ENCODE data around the gene DDX10.
"Not testable (repeated sequence)": the region's sequence is repeated elsewhere in the genome, so short reads cannot be mapped to it uniquely, and the experiment has no call there.

The DDX10 gene

DNA sequence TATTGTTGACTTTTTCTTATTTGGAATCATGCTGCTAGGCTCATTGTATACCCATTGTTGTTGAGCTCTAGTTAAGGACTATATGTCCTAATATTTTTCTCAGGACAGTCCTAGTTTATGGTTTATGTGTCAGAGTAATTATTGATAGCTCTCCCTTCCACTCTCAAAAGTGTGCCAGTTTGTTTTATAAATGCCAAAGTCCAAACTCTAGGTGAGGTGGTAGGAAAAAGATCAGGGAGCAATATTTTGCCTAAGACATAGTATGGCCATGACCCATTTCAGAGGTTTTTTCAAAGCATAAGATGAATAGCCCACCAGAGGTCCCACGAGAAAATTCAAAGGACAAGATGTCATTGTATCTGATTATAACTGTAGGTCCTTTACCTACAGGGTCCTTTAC is 20.9 kb upstream of the DDX10 start:
- Mint-ChIP-seq H3K36me3 (no peaks in the 10 kb centered on the region), H3K4me3 (no peak overlapping the region), H3K9me3 (no peaks in the 10 kb centered on the region), H3K27ac (no peak overlapping the region), H3K27me3 (peaks cover 7% of the 10 kb centered on the region), H3K4me1 (no peaks in the 10 kb centered on the region)
- ATAC-seq: no peak

GRCh38 chr11:108645970-108646369 is 18.9 kb upstream of the DDX10 start:
- peaks cover 4% of the 10 kb centered on the region for H3K27me3 Mint-ChIP-seq
- H3K4me1 Mint-ChIP-seq: no peaks in the 10 kb centered on the region
- H3K27ac Mint-ChIP-seq: no peak overlapping the region
- H3K36me3 Mint-ChIP-seq: no peaks in the 10 kb centered on the region
- H3K9me3 Mint-ChIP-seq: no peaks in the 10 kb centered on the region
- H3K4me3 Mint-ChIP-seq: no peak overlapping the region
- ATAC-seq: no peak

DNA sequence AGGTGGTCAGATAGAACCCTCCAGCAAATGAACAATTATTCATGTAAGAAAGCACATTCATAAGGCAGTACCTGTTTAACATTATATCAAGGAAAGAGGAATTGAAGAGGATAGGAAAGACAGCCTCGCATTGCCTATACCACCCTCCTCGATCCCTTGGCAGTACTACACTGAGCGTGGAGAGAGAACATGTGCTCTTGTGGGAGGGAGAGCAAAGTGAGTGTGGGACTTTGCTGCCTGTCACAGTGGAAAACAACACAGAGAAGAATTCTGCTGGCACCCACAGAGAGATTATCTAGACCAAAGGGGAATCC is 17.5 kb upstream of the DDX10 start:
- Mint-ChIP-seq H3K27me3 (no peaks in the 10 kb centered on the region), H3K36me3 (no peaks in the 10 kb centered on the region)
- ATAC-seq: no peak

GRCh38 chr11:108647701-108648527 is 17.0 kb upstream of the DDX10 start:
- Mint-ChIP-seq H3K4me1 (no peaks in the 10 kb centered on the region), H3K9me3 (peaks cover 4% of the 10 kb centered on the region), H3K4me3 (no peak overlapping the region), H3K36me3 (peaks cover 3% of the 10 kb centered on the region), H3K27me3 (no peaks in the 10 kb centered on the region), H3K27ac (no peak overlapping the region)
- ATAC-seq: peak; percentile 73

More for the DNA sequence above, 17.5 kb upstream of the DDX10 start:
- H3K9me3 Mint-ChIP-seq: no peaks in the 10 kb centered on the region
- H3K4me1 Mint-ChIP-seq: no peaks in the 10 kb centered on the region
- H3K4me3 Mint-ChIP-seq: no peak overlapping the region
- no peak overlapping the region for H3K27ac Mint-ChIP-seq

DNA sequence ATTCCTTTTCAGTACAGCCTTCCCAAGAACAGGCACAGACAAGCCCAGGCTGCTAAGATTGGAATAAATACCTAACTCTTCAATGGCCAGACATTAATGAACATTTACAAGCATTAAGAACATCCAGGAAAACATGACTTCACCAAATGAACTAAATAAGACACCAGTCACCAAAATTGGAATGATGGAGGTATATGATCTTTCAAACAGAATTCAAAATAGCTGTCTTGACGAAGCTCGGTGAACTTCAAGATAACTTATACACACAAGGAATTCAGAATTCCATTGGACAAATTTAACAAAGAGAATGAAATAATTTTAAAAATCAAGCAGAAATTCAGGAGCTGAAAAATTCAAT is 16.4 kb upstream of the DDX10 start:
- Mint-ChIP-seq H3K36me3 (peaks cover 5% of the 10 kb centered on the region), H3K27me3 (no peaks in the 10 kb centered on the region), H3K4me3 (no peak overlapping the region), H3K27ac (no peak overlapping the region), H3K4me1 (no peaks in the 10 kb centered on the region), H3K9me3 (peaks cover 5% of the 10 kb centered on the region)
- ATAC-seq: no peak

DNA sequence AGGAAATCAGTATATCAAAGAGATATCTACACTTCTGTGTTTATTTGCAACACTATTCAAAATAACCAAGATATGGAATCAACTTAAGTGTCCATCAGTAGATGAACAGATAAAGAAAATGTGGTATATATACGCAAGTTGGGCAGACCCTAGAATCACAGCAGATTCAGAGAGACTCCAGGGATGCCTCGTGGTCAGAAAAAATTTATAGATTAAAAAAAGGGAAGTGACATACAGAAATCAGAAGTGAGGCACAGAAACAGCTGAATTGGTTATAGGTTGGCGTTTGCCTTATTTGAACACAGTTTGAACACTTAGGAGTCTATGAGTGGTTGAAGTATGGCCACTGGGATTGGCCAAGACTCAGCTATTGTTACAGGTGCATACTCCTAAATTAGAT is 10.8 kb upstream of the DDX10 start:
- ATAC-seq, H3K27me3 Mint-ChIP-seq, H3K9me3 Mint-ChIP-seq, H3K4me3 Mint-ChIP-seq, H3K36me3 Mint-ChIP-seq, H3K27ac Mint-ChIP-seq: not testable (repeated sequence)
- peaks cover 19% of the 10 kb centered on the region for H3K4me1 Mint-ChIP-seq

GRCh38 chr11:108654994-108655631 is 9.8 kb upstream of the DDX10 start:
- peaks cover 19% of the 10 kb centered on the region for H3K4me1 Mint-ChIP-seq
- peaks cover 5% of the 10 kb centered on the region for H3K36me3 Mint-ChIP-seq
- no peaks in the 10 kb centered on the region for H3K27me3 Mint-ChIP-seq
- no peak overlapping the region for H3K27ac Mint-ChIP-seq
- ATAC-seq: no peak
- no peak overlapping the region for H3K4me3 Mint-ChIP-seq
- H3K9me3 Mint-ChIP-seq: peaks cover 5% of the 10 kb centered on the region

DNA sequence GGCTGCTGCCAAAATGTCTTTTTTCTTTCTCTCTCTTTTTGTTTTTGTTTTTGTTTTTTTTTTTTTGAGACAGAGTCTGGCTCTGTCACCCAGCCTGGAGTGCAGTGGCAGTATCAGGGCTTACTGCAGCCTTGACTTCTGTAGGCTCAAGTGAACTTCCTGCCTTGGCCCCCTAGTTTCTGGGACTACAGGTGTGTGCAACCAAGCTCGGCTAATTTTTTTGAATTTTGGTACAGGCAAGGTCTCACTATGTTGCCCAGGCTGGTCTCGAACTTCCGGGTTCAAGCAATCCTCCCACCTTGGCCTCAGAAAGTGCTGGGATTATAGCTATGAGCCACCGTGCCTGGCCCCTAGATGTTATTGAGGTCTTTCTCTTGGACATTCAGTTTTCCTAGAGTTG is 2.2 kb upstream of the DDX10 start:
- no peak overlapping the region for H3K27ac Mint-ChIP-seq
- no peaks in the 10 kb centered on the region for H3K27me3 Mint-ChIP-seq
- peaks cover 9% of the 10 kb centered on the region for H3K36me3 Mint-ChIP-seq
- no peaks in the 10 kb centered on the region for H3K9me3 Mint-ChIP-seq
- H3K4me1 Mint-ChIP-seq: peaks cover 29% of the 10 kb centered on the region
- ATAC-seq: no peak
- H3K4me3 Mint-ChIP-seq: no peak overlapping the region

GRCh38 chr11:108663154-108663877 is 1.6 kb upstream of the DDX10 start:
- Mint-ChIP-seq H3K4me3 (no peak overlapping the region), H3K9me3 (no peaks in the 10 kb centered on the region), H3K27me3 (no peaks in the 10 kb centered on the region), H3K36me3 (peaks cover 13% of the 10 kb centered on the region), H3K4me1 (peaks cover 35% of the 10 kb centered on the region), H3K27ac (no peak overlapping the region)
- no peak for ATAC-seq

- H3K36me3 Mint-ChIP-seq: peaks cover 38% of the 10 kb centered on the region
- no peaks in the 10 kb centered on the region for H3K27me3 Mint-ChIP-seq
- no peaks in the 10 kb centered on the region for H3K9me3 Mint-ChIP-seq
- peaks cover 61% of the 10 kb centered on the region for H3K4me1 Mint-ChIP-seq
- peak overlapping the region; percentile 87 for H3K27ac Mint-ChIP-seq
- ATAC-seq: no peak
- peak overlapping the region; percentile 100 for H3K4me3 Mint-ChIP-seq
Observed at GRCh38 chr11:108666373-108666772, 1.5 kb downstream of the DDX10 start.

- Mint-ChIP-seq H3K4me1 (peaks cover 67% of the 10 kb centered on the region), H3K36me3 (peaks cover 45% of the 10 kb centered on the region), H3K27ac (no peak overlapping the region), H3K9me3 (no peaks in the 10 kb centered on the region), H3K4me3 (no peak overlapping the region), H3K27me3 (no peaks in the 10 kb centered on the region)
- no peak for ATAC-seq
Observed at GRCh38 chr11:108669286-108669685, 4.4 kb downstream of the DDX10 start.

DNA sequence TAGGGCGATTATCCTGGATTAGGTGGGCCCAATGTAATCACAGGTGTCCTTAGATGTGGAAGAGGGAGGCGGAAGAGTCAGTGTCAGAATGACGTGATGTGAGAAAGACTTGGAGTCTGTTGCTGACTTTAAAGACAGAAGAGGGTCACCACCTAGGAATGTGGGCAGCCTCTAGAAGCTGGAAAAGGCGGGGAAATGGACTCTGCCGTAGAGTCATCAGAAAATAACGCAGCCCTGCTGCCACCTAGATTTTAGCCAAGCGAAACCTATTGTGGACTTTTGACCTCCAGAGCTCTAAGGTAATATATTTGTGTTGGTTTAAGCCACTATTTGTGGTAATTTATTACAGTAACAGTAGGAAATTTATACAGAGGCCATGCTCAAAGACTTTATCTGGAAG is 4.8 kb downstream of the DDX10 start:
- Mint-ChIP-seq H3K36me3 (peaks cover 48% of the 10 kb centered on the region), H3K4me1 (peaks cover 67% of the 10 kb centered on the region), H3K27ac (no peak overlapping the region), H3K9me3 (no peaks in the 10 kb centered on the region), H3K27me3 (no peaks in the 10 kb centered on the region), H3K4me3 (no peak overlapping the region)
- no peak for ATAC-seq

- Mint-ChIP-seq H3K4me1 (peaks cover 67% of the 10 kb centered on the region), H3K4me3 (no peak overlapping the region), H3K9me3 (no peaks in the 10 kb centered on the region), H3K27me3 (no peaks in the 10 kb centered on the region), H3K36me3 (peaks cover 55% of the 10 kb centered on the region), H3K27ac (no peak overlapping the region)
- ATAC-seq: no peak
Observed at GRCh38 chr11:108670451-108670850, 5.6 kb downstream of the DDX10 start.

DNA sequence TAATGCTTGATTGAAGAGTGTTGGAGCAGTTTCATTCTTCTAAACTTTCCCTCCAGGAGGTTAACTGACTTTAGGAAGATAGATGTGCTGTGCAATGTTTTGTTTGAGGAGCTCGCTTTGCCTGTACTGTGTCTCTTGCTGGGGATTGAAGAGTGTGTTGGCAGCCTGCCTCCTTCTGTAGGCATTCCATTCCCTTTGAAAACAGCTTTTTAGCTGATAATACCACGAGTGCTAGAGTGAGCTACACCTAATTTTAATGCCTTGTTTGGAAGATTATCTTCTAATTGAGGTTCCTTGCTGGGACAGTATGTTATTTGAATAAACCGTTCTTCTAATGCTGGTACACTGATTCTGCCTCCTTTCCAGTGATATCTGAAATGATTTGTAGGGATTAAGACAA is 7.2 kb downstream of the DDX10 start:
- peaks cover 51% of the 10 kb centered on the region for H3K4me1 Mint-ChIP-seq
- no peak overlapping the region for H3K4me3 Mint-ChIP-seq
- H3K36me3 Mint-ChIP-seq: peaks cover 57% of the 10 kb centered on the region
- no peaks in the 10 kb centered on the region for H3K27me3 Mint-ChIP-seq
- H3K27ac Mint-ChIP-seq: no peak overlapping the region
- no peaks in the 10 kb centered on the region for H3K9me3 Mint-ChIP-seq
- no peak for ATAC-seq

DNA sequence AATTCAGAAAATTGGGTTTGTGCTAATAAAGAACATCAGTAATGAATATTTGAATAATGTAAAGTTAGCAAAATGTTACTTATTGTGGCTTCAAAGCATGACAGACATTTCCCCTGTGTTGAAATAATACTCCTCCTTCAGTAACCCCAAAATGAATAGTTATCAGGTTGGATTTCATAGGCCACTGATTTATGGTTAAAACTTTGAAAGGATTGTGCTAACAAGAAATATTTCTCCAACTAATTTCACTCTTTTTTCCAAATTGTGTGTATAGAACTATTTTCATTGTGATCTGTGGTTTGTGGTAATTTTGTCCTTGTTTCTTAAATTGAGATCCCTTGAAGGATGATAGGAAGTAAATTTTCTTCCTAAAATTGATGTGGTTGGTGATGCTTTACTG is 7.9 kb downstream of the DDX10 start:
- no peak overlapping the region for H3K4me3 Mint-ChIP-seq

DNA sequence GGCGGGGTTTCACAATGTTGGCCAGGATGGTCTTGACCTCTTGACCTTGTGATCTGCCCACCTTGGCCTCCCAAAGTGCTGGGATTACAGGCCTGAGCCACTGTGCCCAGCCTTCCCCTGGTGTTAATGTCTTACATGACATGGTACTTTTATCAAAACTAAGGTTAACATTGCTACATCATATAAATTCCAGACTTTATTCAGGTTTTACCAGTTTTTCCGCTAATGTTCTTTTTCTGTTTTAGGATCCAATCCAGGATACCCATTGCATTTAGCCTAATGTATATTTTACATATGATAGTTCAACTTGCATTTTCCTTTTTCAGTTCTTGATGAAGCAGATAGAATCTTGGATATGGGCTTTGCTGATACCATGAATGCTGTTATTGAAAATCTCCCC is 14.2 kb downstream of the DDX10 start:
- Mint-ChIP-seq H3K27me3 (no peaks in the 10 kb centered on the region), H3K4me1 (peaks cover 13% of the 10 kb centered on the region), H3K9me3 (no peaks in the 10 kb centered on the region), H3K27ac (no peak overlapping the region), H3K36me3 (peaks cover 53% of the 10 kb centered on the region), H3K4me3 (no peak overlapping the region)
- ATAC-seq: no peak

More for the DNA sequence above, 7.9 kb downstream of the DDX10 start:
- no peaks in the 10 kb centered on the region for H3K9me3 Mint-ChIP-seq
- H3K27ac Mint-ChIP-seq: peak overlapping the region; percentile 23
- H3K36me3 Mint-ChIP-seq: peaks cover 56% of the 10 kb centered on the region
- H3K4me1 Mint-ChIP-seq: peaks cover 44% of the 10 kb centered on the region
- ATAC-seq: no peak
- H3K27me3 Mint-ChIP-seq: no peaks in the 10 kb centered on the region

All from stimulated activated memory B cell treated with anti-CD40 and anti-IgM and Interleukin-4, amounts not matched to agents 10 μg/mL and 1 μg/mL and 100 μg/mL, for 72 hours (primary cell).